Calu3 (cell line): ENCODE measurements around the gene SCN2A. TPM values are rescaled to one million over a fixed set of nuclear protein-coding genes. Genes with fewer than 3 reads are reported as not detected.

ENCODE experiments used
- BruUV-seq: library from RNA; stranded (reverse); fragments of 400-500 nt; replicated peaks from 2 replicates; lab custom pipeline; 2021; lab: Mats Ljungman, UMichigan
- CTCF ChIA-PET: fragments of 300-600 bp; sonication (Branson Sonifier 250); formaldehyde crosslinking; loops from one replicate; lab custom pipeline; 2022; ENCODE audit warnings: antibody characterized with exemption; lab: Charles Lee
- DNase-seq: peaks from one replicate; pipeline ENCODE4 v3.0.0; 2022
- H3K27ac Mint-ChIP-seq: one replicate; pipeline ENCODE4 v1.8.0; 2022; ENCODE audit warnings: mixed read lengths; ENCODE audit not compliant: unreplicated experiment
- H3K27me3 Mint-ChIP-seq: one replicate; pipeline ENCODE4 v1.8.0; 2022; ENCODE audit warnings: mixed read lengths; ENCODE audit not compliant: unreplicated experiment
- H3K36me3 Mint-ChIP-seq: one replicate; pipeline ENCODE4 v1.8.0; 2022; ENCODE audit warnings: mild to moderate bottlenecking, moderate library complexity, mixed read lengths; ENCODE audit not compliant: insufficient read depth, unreplicated experiment
- H3K4me1 Mint-ChIP-seq: one replicate; pipeline ENCODE4 v1.8.0; 2022; ENCODE audit warnings: mild to moderate bottlenecking, low read depth, mixed read lengths; ENCODE audit not compliant: unreplicated experiment
- H3K4me3 Mint-ChIP-seq: one replicate; pipeline ENCODE4 v1.8.0; 2022; ENCODE audit warnings: mild to moderate bottlenecking, low read depth, moderate library complexity, mixed read lengths; ENCODE audit not compliant: unreplicated experiment
- H3K9me3 Mint-ChIP-seq: one replicate; pipeline ENCODE4 v1.8.0; 2022; ENCODE audit warnings: low read depth, mixed read lengths; ENCODE audit not compliant: unreplicated experiment
- CTCF ChIP-seq: fragments of 200-600 bp; IDR thresholded peaks from one replicate; pipeline ENCODE4 v1.8.0; 2022; ENCODE audit warnings: antibody characterized with exemption; ENCODE audit not compliant: unreplicated experiment
- intact Hi-C: fragments of 100-400 bp; cut with micrococcal nuclease; formaldehyde crosslinking; loops from one replicate; pipeline ENCODE4 v1.10.0; 2022; ENCODE audit not compliant: unreplicated experiment
- total RNA-seq: library from RNA; stranded (reverse); gene quantifications from 2 replicates; pipeline ENCODE4 v1.2.3, GENCODE V29; 2022

SCN2A gene
- total RNA-seq, 1 experiment from 2014 or later: 0.19 TPM

DNA sequence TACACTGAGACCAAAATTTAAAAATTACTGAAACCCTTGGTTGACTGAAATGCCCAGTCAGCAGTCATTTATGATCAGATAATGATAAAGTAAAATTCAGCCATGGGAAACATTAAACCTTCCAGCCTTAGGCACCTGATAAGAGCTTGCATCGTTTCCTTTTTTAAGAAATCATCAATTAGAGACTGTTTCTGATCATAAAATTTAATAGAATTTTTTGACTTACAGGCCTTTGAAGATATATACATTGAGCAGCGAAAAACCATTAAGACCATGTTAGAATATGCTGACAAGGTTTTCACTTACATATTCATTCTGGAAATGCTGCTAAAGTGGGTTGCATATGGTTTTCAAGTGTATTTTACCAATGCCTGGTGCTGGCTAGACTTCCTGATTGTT, 130.7 kb downstream of the SCN2A start:
- H3K36me3 Mint-ChIP-seq: no peaks in the 10 kb centered on the region
- peaks cover 8% of the 10 kb centered on the region for H3K4me1 Mint-ChIP-seq
- intact Hi-C loops: loop anchor here (10.0 kb wide), 2 partner anchors 135 to 355 kb away; partner anchors contain the start of gene SCN2A
- TF ChIP-seq CTCF: no peak
- no peak for DNase-seq
- CTCF ChIA-PET: no interaction called here
- H3K27ac Mint-ChIP-seq: peak overlapping the region; percentile 52
- H3K27me3 Mint-ChIP-seq: no peaks in the 10 kb centered on the region
- H3K4me3 Mint-ChIP-seq: no peak overlapping the region
- no peaks in the 10 kb centered on the region for H3K9me3 Mint-ChIP-seq
- no TSS peak for BruUV-seq

DNA sequence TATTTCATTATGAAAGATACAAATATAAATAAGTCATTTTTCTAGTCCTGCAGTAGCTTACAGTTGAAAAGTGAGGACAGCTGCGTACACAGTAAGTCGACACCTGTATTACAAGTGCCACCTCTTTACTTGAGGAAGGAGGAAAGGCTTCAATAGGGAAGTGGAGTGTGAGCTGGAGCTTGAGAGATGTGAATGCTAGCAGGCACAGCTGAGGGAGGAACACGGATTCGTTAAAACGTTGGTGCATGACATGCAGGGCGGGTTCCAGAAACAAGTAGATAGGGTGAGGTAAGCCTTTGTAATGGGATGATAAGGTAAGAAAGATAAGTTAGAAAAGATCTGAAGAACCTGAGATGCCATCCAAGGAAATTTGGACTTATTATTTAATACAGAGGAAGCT, 132.1 kb downstream of the SCN2A start:
- peaks cover 8% of the 10 kb centered on the region for H3K4me1 Mint-ChIP-seq
- no peaks in the 10 kb centered on the region for H3K36me3 Mint-ChIP-seq
- no peaks in the 10 kb centered on the region for H3K9me3 Mint-ChIP-seq
- intact Hi-C loops: loop anchor here (10.0 kb wide), 2 partner anchors 137 to 357 kb away; partner anchors contain the start of gene SCN2A
- H3K27ac Mint-ChIP-seq: no peak overlapping the region
- no TSS peak for BruUV-seq
- peak; percentile 17 for DNase-seq
- CTCF ChIA-PET: interaction anchor here (1.0 to 1.1 kb wide), 2 partner anchors 12 to 756 kb away, joined by 3 read pairs; partner anchors contain the start of gene SCN1A
- no peak for TF ChIP-seq CTCF
- H3K4me3 Mint-ChIP-seq: no peak overlapping the region
- H3K27me3 Mint-ChIP-seq: no peaks in the 10 kb centered on the region

- Mint-ChIP-seq H3K4me1 (peaks cover 8% of the 10 kb centered on the region), H3K9me3 (no peaks in the 10 kb centered on the region), H3K36me3 (no peaks in the 10 kb centered on the region), H3K4me3 (no peak overlapping the region), H3K27me3 (no peaks in the 10 kb centered on the region), H3K27ac (no peak overlapping the region)
- intact Hi-C loops: loop anchor here (10.0 kb wide), 2 partner anchors 139 to 359 kb away; partner anchors contain the start of gene SCN2A
- no peak for TF ChIP-seq CTCF
- DNase-seq: no peak
- BruUV-seq: no TSS peak
- CTCF ChIA-PET: interaction anchor here (0.6 kb wide), 2 partner anchors 163 to 178 kb away, joined by 3 read pairs; no protein-coding TSS in a partner anchor
Measured at GRCh38 chr2:165373278-165374010, 134.2 kb downstream of the SCN2A start.

DNA sequence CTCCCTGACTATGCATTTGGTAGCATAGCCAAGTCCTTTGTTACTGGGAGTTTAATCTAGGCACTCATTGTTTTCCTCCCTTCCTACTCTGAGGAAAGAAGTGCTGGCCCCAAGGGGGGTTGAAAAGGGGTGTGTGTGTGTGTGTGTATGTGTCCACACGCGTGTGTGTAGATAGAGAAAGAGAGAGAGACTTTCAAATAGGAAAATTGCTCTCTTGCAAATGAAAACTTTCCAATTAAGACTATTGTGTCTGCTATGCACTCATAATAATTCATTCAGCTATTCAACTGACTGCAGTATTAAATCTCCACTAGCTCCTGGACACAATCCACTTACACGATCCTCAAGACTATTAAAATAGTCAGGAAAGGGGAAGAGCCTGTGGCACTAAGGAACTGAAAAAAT, 137.4 kb downstream of the SCN2A start:
- intact Hi-C loops: loop anchor here (10.0 kb wide), 2 partner anchors 142 to 362 kb away; partner anchors contain the start of gene SCN2A
- DNase-seq: no peak
- H3K36me3 Mint-ChIP-seq: no peaks in the 10 kb centered on the region
- H3K4me1 Mint-ChIP-seq: no peaks in the 10 kb centered on the region
- no TSS peak for BruUV-seq
- TF ChIP-seq CTCF: no peak
- no peak overlapping the region for H3K27ac Mint-ChIP-seq
- H3K9me3 Mint-ChIP-seq: no peaks in the 10 kb centered on the region
- CTCF ChIA-PET: no interaction called here
- no peaks in the 10 kb centered on the region for H3K27me3 Mint-ChIP-seq
- H3K4me3 Mint-ChIP-seq: no peak overlapping the region
